Measurements from ENCODE around the gene PAX3. TPM values are rescaled to one million over a fixed set of nuclear protein-coding genes. Genes with fewer than 3 reads are reported as not detected.

The PAX3 gene
- total RNA-seq (0.71 TPM), polyA plus RNA-seq (ENCODE audit: insufficient read depth in 1 of 8, insufficient read length in 8 of 8, low replicate concordance in 1 of 8) (1 to 10 TPM in 2 of 8 donors, under 1 TPM in 6; 0.19 to 2.2 (median 0.38) TPM)
- long read RNA-seq, donor 1: 0 reads
- long read RNA-seq, donor 2: 0 reads
- long read RNA-seq, donor 3: 0 reads
- long read RNA-seq, donor 4: 0 reads
- long read RNA-seq, donor 5: 0 reads
- long read RNA-seq, donor 6: 0 reads
- long read RNA-seq, donor 7: 0 reads
- long read RNA-seq, donor 8: 0 reads
- long read RNA-seq, donor 9: 0 reads
- long read RNA-seq, donor 10: 0 reads
- long read RNA-seq, donor 11: 0 reads

- Histone ChIP-seq H3K36me3 (ENCODE audit: control insufficient read depth, insufficient read depth, low read length) (no peaks in the 10 kb centered on the region), H3K27me3 (ENCODE audit: control insufficient read depth, insufficient read depth, low read length) (peaks cover 98% of the 10 kb centered on the region), H3K4me1 (ENCODE audit: control insufficient read depth, insufficient read depth, low read length) (peaks cover 19% of the 10 kb centered on the region), H3K4me3 (ENCODE audit: low read length) (peak within 1 kb of the TSS; percentile 48), H3K27ac (ENCODE audit: low read length) (no peak within 1 kb of the TSS), H3K9me3 (replicated peaks; ENCODE audit: control insufficient read depth, low read depth, low read length) (no peaks in the 10 kb centered on the region)
- 2% methylated on average over 63 of the region's 63 CpGs for WGBS (ENCODE audit: insufficient coverage)
- DNase-seq: no peak
Observed at GRCh38 chr2:222298311-222299150, at the start of gene PAX3. Gene PAX3, minus strand, starts transcription at chr2:222298998. Its CDS starts 383 bp downstream, at chr2:222298615.

DNA sequence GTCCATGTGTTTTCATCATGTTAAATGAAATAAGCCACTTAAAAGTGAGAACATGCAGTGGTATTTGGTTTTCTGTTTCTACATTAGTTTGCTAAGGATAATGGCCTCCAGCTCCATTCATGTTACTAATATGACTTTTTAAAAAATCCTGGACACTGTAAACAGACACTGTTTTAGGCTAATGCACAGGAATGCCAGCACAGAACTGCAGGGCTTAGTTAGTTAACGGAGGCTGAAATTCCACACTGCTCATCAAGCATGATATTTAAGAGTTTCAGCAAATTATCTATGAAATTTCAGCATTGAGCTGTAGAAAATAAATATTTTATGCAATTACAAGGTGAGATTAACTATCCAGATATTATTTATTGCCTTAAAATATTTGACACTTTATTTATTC is 42.5 kb upstream of the PAX3 start:
- Histone ChIP-seq H3K4me3 (ENCODE audit: low read length) (no peak overlapping the region), H3K9me3 (replicated peaks; ENCODE audit: control insufficient read depth, low read depth, low read length) (no peaks in the 10 kb centered on the region), H3K36me3 (ENCODE audit: control insufficient read depth, insufficient read depth, low read length) (no peaks in the 10 kb centered on the region), H3K27ac (ENCODE audit: low read length) (no peak overlapping the region), H3K4me1 (ENCODE audit: control insufficient read depth, insufficient read depth, low read length) (no peaks in the 10 kb centered on the region), H3K27me3 (ENCODE audit: control insufficient read depth, insufficient read depth, low read length) (no peaks in the 10 kb centered on the region)
- DNase-seq: no peak
- WGBS (ENCODE audit: insufficient coverage): no CpG with 5 or more reads among the region's 1 CpG

DNA sequence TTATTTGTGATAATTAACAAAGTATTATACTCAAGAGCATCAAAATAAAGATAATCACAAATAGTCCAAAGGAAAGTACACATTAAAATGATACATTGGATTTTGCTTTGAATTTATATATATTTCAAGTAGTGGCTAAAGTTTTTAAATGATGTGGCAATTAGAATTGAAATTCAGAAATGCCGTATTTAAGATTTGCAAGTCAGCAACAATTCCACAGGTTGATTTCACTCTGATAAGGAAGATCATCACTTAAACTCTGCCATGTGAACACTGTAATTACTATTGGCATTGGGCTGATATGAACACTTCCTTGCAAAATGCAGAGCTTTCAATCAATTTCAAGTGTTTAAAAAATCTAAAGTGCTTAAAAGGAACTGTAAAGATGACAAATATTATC is 39.6 kb upstream of the PAX3 start:
- H3K4me1 ChIP-seq (ENCODE audit: control insufficient read depth, insufficient read depth, low read length): no peaks in the 10 kb centered on the region
- no peaks in the 10 kb centered on the region for H3K27me3 ChIP-seq (ENCODE audit: control insufficient read depth, insufficient read depth, low read length)
- peaks cover 2% of the 10 kb centered on the region for H3K9me3 ChIP-seq (replicated peaks; ENCODE audit: control insufficient read depth, low read depth, low read length)
- no peak overlapping the region for H3K27ac ChIP-seq (ENCODE audit: low read length)
- no peak for DNase-seq
- WGBS (ENCODE audit: insufficient coverage): no CpG with 5 or more reads among the region's 1 CpG
- no peak overlapping the region for H3K4me3 ChIP-seq (ENCODE audit: low read length)
- no peaks in the 10 kb centered on the region for H3K36me3 ChIP-seq (ENCODE audit: control insufficient read depth, insufficient read depth, low read length)

DNA sequence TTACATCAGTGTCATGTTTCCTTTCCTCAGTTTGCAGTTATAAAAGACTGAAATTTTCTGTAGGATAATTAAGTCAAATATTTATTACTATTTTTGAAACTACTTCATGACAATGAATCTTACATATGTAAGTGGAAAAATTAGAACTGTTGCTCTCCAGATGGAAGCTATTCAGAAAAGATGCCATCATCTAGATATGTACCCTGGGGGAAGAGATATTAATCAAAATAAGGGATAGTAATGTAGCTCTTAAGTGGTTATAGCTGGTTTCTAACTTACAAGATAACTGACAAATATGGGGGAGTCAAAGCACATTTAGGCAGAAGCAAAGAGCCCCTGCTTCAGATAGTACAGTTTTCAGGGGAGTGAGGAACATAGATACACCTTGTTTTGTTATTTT is 38.1 kb upstream of the PAX3 start:
- Histone ChIP-seq H3K4me3 (ENCODE audit: low read length) (no peak overlapping the region), H3K9me3 (replicated peaks; ENCODE audit: control insufficient read depth, low read depth, low read length) (peaks cover 2% of the 10 kb centered on the region), H3K27me3 (ENCODE audit: control insufficient read depth, insufficient read depth, low read length) (no peaks in the 10 kb centered on the region), H3K36me3 (ENCODE audit: control insufficient read depth, insufficient read depth, low read length) (no peaks in the 10 kb centered on the region), H3K4me1 (ENCODE audit: control insufficient read depth, insufficient read depth, low read length) (no peaks in the 10 kb centered on the region), H3K27ac (ENCODE audit: low read length) (no peak overlapping the region)
- DNase-seq: no peak

DNA sequence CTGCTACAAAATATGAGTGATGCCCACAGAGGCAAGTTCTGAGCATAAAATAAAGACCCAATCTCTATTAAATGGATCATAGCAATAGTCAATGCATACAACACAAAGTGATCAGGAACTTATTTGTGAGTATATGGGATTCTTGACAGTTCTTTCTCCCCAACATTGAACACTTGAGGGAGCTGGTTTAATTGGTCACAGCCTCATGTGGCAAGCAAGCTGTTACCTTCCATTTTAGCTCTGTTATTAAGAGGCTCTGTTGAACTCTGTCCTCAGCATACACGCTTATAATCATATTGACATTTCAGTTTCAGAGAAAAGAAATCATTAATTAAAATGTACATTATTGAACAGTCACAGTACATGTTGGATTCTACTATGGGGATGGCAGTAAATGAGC is 37.6 kb upstream of the PAX3 start:
- H3K27ac ChIP-seq (ENCODE audit: low read length): no peak overlapping the region
- peaks cover 2% of the 10 kb centered on the region for H3K9me3 ChIP-seq (replicated peaks; ENCODE audit: control insufficient read depth, low read depth, low read length)
- no peak for DNase-seq
- no peaks in the 10 kb centered on the region for H3K4me1 ChIP-seq (ENCODE audit: control insufficient read depth, insufficient read depth, low read length)
- H3K4me3 ChIP-seq (ENCODE audit: low read length): no peak overlapping the region
- no peaks in the 10 kb centered on the region for H3K27me3 ChIP-seq (ENCODE audit: control insufficient read depth, insufficient read depth, low read length)
- H3K36me3 ChIP-seq (ENCODE audit: control insufficient read depth, insufficient read depth, low read length): no peaks in the 10 kb centered on the region
- no CpG with 5 or more reads among the region's 1 CpG for WGBS (ENCODE audit: insufficient coverage)

GRCh38 chr2:222334914-222335313 is 36.1 kb upstream of the PAX3 start:
- H3K4me3 ChIP-seq (ENCODE audit: low read length): no peak overlapping the region
- H3K36me3 ChIP-seq (ENCODE audit: control insufficient read depth, insufficient read depth, low read length): no peaks in the 10 kb centered on the region
- H3K9me3 ChIP-seq (replicated peaks; ENCODE audit: control insufficient read depth, low read depth, low read length): peaks cover 4% of the 10 kb centered on the region
- no peaks in the 10 kb centered on the region for H3K27me3 ChIP-seq (ENCODE audit: control insufficient read depth, insufficient read depth, low read length)
- WGBS (ENCODE audit: insufficient coverage): no CpG with 5 or more reads among the region's 2 CpGs
- DNase-seq: no peak
- H3K4me1 ChIP-seq (ENCODE audit: control insufficient read depth, insufficient read depth, low read length): no peaks in the 10 kb centered on the region
- no peak overlapping the region for H3K27ac ChIP-seq (ENCODE audit: low read length)

- no peak overlapping the region for H3K27ac ChIP-seq (ENCODE audit: low read length)
- H3K9me3 ChIP-seq (replicated peaks; ENCODE audit: control insufficient read depth, low read depth, low read length): peaks cover 6% of the 10 kb centered on the region
- no peaks in the 10 kb centered on the region for H3K36me3 ChIP-seq (ENCODE audit: control insufficient read depth, insufficient read depth, low read length)
- no peak for DNase-seq
- H3K4me1 ChIP-seq (ENCODE audit: control insufficient read depth, insufficient read depth, low read length): no peaks in the 10 kb centered on the region
- WGBS (ENCODE audit: insufficient coverage): 94% methylated on average over 2 of the region's 2 CpGs
- no peaks in the 10 kb centered on the region for H3K27me3 ChIP-seq (ENCODE audit: control insufficient read depth, insufficient read depth, low read length)
- H3K4me3 ChIP-seq (ENCODE audit: low read length): no peak overlapping the region
Observed at GRCh38 chr2:222333397-222333796, 34.6 kb upstream of the PAX3 start.

DNA sequence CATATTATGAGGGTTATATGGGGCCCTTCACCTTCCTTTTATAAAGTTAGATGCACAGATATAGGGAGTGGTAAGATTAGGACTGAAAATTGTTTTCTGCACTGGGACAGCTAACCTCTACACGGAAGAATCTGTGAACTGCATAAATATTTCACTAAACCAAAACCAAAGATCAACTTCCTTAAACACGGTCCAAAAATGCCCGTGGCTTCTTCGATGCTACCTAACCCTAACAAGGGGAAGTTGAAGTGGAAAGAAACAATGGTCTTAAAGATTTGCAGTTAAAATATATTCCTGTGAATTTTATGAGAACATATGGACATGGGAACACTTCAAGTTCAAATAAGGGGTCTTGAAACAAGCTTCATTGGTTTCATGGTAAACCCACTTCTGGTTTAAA is 33.3 kb upstream of the PAX3 start:
- Histone ChIP-seq H3K4me1 (ENCODE audit: control insufficient read depth, insufficient read depth, low read length) (no peaks in the 10 kb centered on the region), H3K4me3 (ENCODE audit: low read length) (no peak overlapping the region), H3K27ac (ENCODE audit: low read length) (no peak overlapping the region), H3K27me3 (ENCODE audit: control insufficient read depth, insufficient read depth, low read length) (no peaks in the 10 kb centered on the region), H3K36me3 (ENCODE audit: control insufficient read depth, insufficient read depth, low read length) (no peaks in the 10 kb centered on the region), H3K9me3 (replicated peaks; ENCODE audit: control insufficient read depth, low read depth, low read length) (peaks cover 6% of the 10 kb centered on the region)
- DNase-seq: no peak
- no CpG with 5 or more reads among the region's 4 CpGs for WGBS (ENCODE audit: insufficient coverage)

- DNase-seq: no peak
- Histone ChIP-seq H3K36me3 (ENCODE audit: control insufficient read depth, insufficient read depth, low read length) (no peaks in the 10 kb centered on the region), H3K27ac (ENCODE audit: low read length) (no peak overlapping the region), H3K4me3 (ENCODE audit: low read length) (no peak overlapping the region), H3K27me3 (ENCODE audit: control insufficient read depth, insufficient read depth, low read length) (peaks cover under 1% of the 10 kb centered on the region), H3K9me3 (replicated peaks; ENCODE audit: control insufficient read depth, low read depth, low read length) (peaks cover 6% of the 10 kb centered on the region), H3K4me1 (ENCODE audit: control insufficient read depth, insufficient read depth, low read length) (no peaks in the 10 kb centered on the region)
- WGBS (ENCODE audit: insufficient coverage): no CpG with 5 or more reads among the region's 4 CpGs
Observed at GRCh38 chr2:222330910-222331309, 32.1 kb upstream of the PAX3 start.

DNA sequence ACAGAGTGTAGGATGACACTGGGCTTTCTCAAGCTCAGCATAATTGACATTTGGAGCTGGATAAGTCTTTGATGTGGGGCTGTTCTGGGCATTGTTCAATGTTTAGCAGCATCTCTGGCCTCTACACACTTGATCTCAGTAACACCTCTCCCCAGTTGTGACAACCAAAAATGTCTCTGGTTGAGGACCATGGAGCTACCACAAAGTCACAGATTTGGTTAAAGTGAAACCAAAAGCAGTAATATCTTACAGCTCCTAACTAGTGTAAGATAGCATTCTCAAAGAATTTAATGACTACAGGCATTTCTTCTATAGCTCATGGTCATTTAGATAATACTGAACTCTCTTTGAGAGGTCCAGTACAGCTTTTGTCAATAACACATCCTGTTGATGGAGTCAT is 23.4 kb upstream of the PAX3 start:
- Histone ChIP-seq H3K9me3 (replicated peaks; ENCODE audit: control insufficient read depth, low read depth, low read length) (no peaks in the 10 kb centered on the region), H3K36me3 (ENCODE audit: control insufficient read depth, insufficient read depth, low read length) (no peaks in the 10 kb centered on the region), H3K4me3 (ENCODE audit: low read length) (no peak overlapping the region), H3K4me1 (ENCODE audit: control insufficient read depth, insufficient read depth, low read length) (peaks cover 18% of the 10 kb centered on the region), H3K27me3 (ENCODE audit: control insufficient read depth, insufficient read depth, low read length) (peaks cover 42% of the 10 kb centered on the region), H3K27ac (ENCODE audit: low read length) (no peak overlapping the region)
- DNase-seq: no peak

Measured in muscle of leg (tissue), 16 donors.